ENCODE results near the gene NUFIP1. TPM values are rescaled to one million over a fixed set of nuclear protein-coding genes. Genes with fewer than 3 reads are reported as not detected.

The NUFIP1 gene
- total and polyA plus RNA-seq, 2 of the 8 experiments (the other 6 are each of a cell fraction or from before 2014, with no cell fraction given), result 4.6 to 16.6 TPM

- peaks cover 0 to 15% (median 1%) of the 10 kb centered on the region in 4 experiments; a peak in 3 of 8 replicates for H3K36me3 ChIP-seq (ENCODE audit: control insufficient read depth in 2 of 4, insufficient read depth in 4 of 4, low read length in 3 of 4)
- TF ChIP-seq ZNF274 (IDR thresholded peaks at IDR 0.05; ENCODE audit: borderline replicate concordance, extremely low read depth, low read length) (no peak), CTBP2 (IDR thresholded peaks at IDR 0.05; ENCODE audit: borderline replicate concordance, insufficient read depth, insufficient read length, low read length) (no peak), NRF1 (IDR thresholded peaks at IDR 0.05; ENCODE audit: low read depth, low read length) (no peak), HDAC2 (IDR thresholded peaks at IDR 0.05; ENCODE audit: borderline replicate concordance in 1 of 2, low read depth in 2 of 2, low read length in 2 of 2) (no peak), SUZ12 (IDR thresholded peaks at IDR 0.05; ENCODE audit: low read length) (no peak)
- ChIA-PET CTCF (ENCODE audit: partially characterized antibody) (interaction anchor here (0.9 to 3.1 kb wide), 5 partner anchors 18 to 381 kb away, joined by 3 to 14 read pairs (median 4); no protein-coding TSS in a partner anchor), POLR2A (ENCODE audit: partially characterized antibody) (no interaction called here)
- H2BK5ac ChIP-seq (ENCODE audit: low read depth, low read length), result no peak overlapping the region
- H3K14ac ChIP-seq (ENCODE audit: insufficient read length), result no peak overlapping the region
- H2BK20ac ChIP-seq (ENCODE audit: low read length), result no peak overlapping the region
- no peaks in the 10 kb centered on the region for H3K9me3 ChIP-seq (ENCODE audit: insufficient read depth in 2 of 2, low read depth in 1 of 2, low read length in 1 of 2)
- H3K79me2 ChIP-seq (ENCODE audit: control insufficient read depth in 1 of 2, insufficient read depth in 2 of 2, low read length in 2 of 2), result no peaks in the 10 kb centered on the region
- no peak overlapping the region for H3K18ac ChIP-seq (ENCODE audit: extremely low read depth, low read length)
- no peak overlapping the region for H4K91ac ChIP-seq (replicated peaks; ENCODE audit: insufficient read length, low read length)
- no peak overlapping the region for H3K4me3 ChIP-seq (ENCODE audit: extremely low read depth in 1 of 4, insufficient read depth in 2 of 4, low read depth in 3 of 4, low read length in 4 of 4)
- no peak overlapping the region for H3K56ac ChIP-seq (replicated peaks; ENCODE audit: insufficient read length, low read depth, low read length)
- H2BK15ac ChIP-seq (ENCODE audit: low read length), result no peak overlapping the region
- no peak overlapping the region for H4K8ac ChIP-seq (ENCODE audit: extremely low read depth, insufficient read depth, low read length)
- no peak overlapping the region for H3K27ac ChIP-seq (ENCODE audit: low read depth, low read length)
- H4K5ac ChIP-seq (ENCODE audit: insufficient read length, low read depth, low read length), result no peak overlapping the region
- no peak overlapping the region for H3K4ac ChIP-seq (replicated peaks; ENCODE audit: insufficient read length, low read depth, low read length)
- H3K79me1 ChIP-seq (ENCODE audit: low read depth, low read length), result no peaks in the 10 kb centered on the region
- no peak overlapping the region for H3K9ac ChIP-seq (replicated peaks in 1 of 4; ENCODE audit: extremely low read depth in 1 of 4, low read depth in 3 of 4, low read length in 3 of 4)
- H3K4me2 ChIP-seq (ENCODE audit: insufficient read depth in 1 of 2, low read depth in 2 of 2, low read length in 2 of 2), result no peak overlapping the region
- FAIRE-seq (no peak), DNase-seq (ENCODE audit: low read depth in 1 of 2, low spot score in 2 of 2) (no peak)
- H3K23me2 ChIP-seq (ENCODE audit: low read depth, low read length), result no peaks in the 10 kb centered on the region
- H2AFZ ChIP-seq (ENCODE audit: low read length), result no peak overlapping the region
- H3K23ac ChIP-seq (ENCODE audit: insufficient read length), result no peak overlapping the region
- WGBS, 2 experiments (ENCODE audit: extremely low coverage in 1 of 2, insufficient coverage in 1 of 2, insufficient read length in 1 of 2, insufficient replicate concordance in 2 of 2, low coverage in 1 of 2, low lambda C conversion rate in 2 of 2, missing lambda C conversion rate in 1 of 2), result 86% methylated on average over 3 of the region's 3 CpGs; no CpG with 5 or more reads in 1 of the 2 experiments
- H3K4me1 ChIP-seq (replicated peaks in 1 of 4; ENCODE audit: control insufficient read depth in 3 of 4, insufficient read depth in 4 of 4, low read length in 3 of 4), result no peaks in the 10 kb centered on the region
- H4K20me1 ChIP-seq (replicated peaks in 1 of 2; ENCODE audit: control insufficient read depth in 1 of 2, insufficient read depth in 2 of 2, low read length in 2 of 2), result peaks cover 0 to 2% of the 10 kb centered on the region in 2 experiments
- no peak overlapping the region for H2BK120ac ChIP-seq (replicated peaks; ENCODE audit: low read depth, low read length)
- no peak overlapping the region for H2BK12ac ChIP-seq (ENCODE audit: low read depth, low read length)
- no peaks in the 10 kb centered on the region for H3K27me3 ChIP-seq (replicated peaks in 1 of 4; ENCODE audit: control insufficient read depth in 3 of 4, extremely low read depth in 1 of 4, insufficient read depth in 3 of 4, low read length in 3 of 4)
- H2AK5ac ChIP-seq (ENCODE audit: low read depth, low read length), result no peak overlapping the region
Observed at GRCh38 chr13:44955406-44955805, 33.9 kb downstream of the NUFIP1 start.
